GM12891 (cell line): ENCODE results near the gene KIF18B.

Experiments
- PAX5 ChIP-seq: IDR thresholded peaks from 2 replicates; pipeline ENCODE4 v1.6.1; 2011; ENCODE audit warnings: low read length, moderate library complexity, mild to moderate bottlenecking; ENCODE audit not compliant: insufficient read depth, severe bottlenecking
- POLR2A ChIP-seq: IDR thresholded peaks from 2 replicates; pipeline ENCODE4 v1.6.1; 2011; ENCODE audit warnings: low read depth, low read length, control low read depth
- POLR2AphosphoS5 ChIP-seq: IDR thresholded peaks from 2 replicates; pipeline ENCODE4 v1.6.1; 2011; ENCODE audit warnings: low read depth, low read length, control low read depth
- POU2F2 ChIP-seq: IDR thresholded peaks from 2 replicates; pipeline ENCODE4 v1.6.1; 2011; ENCODE audit warnings: low read depth, mild to moderate bottlenecking, control low read depth, low read length, moderate library complexity
- SPI1 ChIP-seq: IDR thresholded peaks from 2 replicates; pipeline ENCODE4 v1.6.1; 2011; ENCODE audit warnings: low read depth, low read length, control low read depth
- TAF1 ChIP-seq: IDR thresholded peaks from 2 replicates; pipeline ENCODE4 v1.6.1; 2011; ENCODE audit warnings: low read depth, low read length, control low read depth

DNA sequence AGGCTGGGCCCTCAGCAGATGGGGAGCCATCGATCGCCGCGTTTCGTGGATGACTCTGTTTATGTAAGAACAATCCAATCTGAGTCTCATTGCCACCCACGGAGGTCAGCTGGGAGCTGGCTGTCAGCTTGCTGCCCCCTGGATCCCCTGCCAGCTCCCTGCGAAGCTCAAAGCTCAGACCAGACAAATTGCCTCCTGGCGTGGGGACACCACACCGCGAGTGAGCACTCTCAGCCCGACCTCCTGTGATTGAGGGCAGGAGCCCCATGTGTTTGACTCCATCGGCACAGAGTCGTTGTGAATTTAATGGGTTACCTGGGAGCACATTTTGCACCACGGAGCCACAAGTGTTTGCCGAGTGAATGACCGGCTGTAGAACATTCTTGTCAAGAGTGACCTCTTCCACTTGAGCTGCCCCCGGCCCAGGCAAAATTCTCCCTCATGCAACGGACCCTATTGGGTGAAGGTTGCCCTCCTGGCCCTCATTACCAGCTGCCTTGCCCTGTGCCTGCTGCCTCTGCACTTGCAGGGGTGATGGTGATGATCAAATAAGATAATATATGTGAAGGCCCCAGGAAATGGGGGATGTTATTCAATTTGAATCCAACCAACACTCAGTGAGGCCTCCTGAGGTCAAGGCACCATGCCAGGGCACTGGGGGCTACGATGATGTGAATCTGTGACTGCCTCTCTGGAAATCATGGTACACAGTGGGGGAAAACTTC lies 24.7 kb downstream of the KIF18B start:
- TF ChIP-seq TAF1: no peak
- no peak for TF ChIP-seq POLR2A
- TF ChIP-seq POLR2AphosphoS5: no peak
- no peak for TF ChIP-seq POU2F2
- no peak for TF ChIP-seq SPI1
- no peak for TF ChIP-seq PAX5
